D721Med (cell line): ENCODE data around the gene MGAT3.

ENCODE experiments used
- DNase-seq: peaks from one replicate; pipeline ENCODE4 v3.0.0; 2011; ENCODE audit warnings: low spot score; ENCODE audit not compliant: insufficient read length
- FAIRE-seq: peaks from 2 replicates; lab custom pipeline; 2011; peaks lifted over from hg19 to GRCh38; lab: Jason Lieb, UNC
- TF ChIP-seq, protein P1 (sequence below): IDR thresholded peaks from 2 replicates; pipeline ENCODE4 v1.5.1; 2012; ENCODE audit warnings: mild to moderate bottlenecking, control low read depth; ENCODE audit not compliant: insufficient read depth; ENCODE audit errors: missing control alignments

Gene MGAT3

DNA sequence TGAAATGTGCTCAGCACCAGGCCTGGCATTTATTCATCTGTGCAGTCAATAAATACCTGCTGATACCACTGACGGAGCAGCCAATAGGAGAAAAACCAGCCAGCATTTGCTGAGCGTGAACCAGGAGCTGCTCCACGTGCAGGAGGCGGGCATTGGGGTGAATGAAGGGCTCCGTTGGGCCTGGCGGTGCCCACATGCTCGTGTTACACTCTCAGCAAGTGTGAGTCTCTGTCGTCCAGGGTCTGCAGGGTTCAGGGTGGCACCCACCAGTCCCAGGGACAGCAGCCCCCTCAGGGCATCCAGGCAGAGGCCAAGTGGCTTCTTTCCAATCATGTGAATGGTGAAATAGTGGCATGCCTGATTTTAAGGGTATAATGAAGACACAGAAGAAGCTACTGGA is 79.9 kb downstream of the MGAT3 start:
- DNase-seq (no peak), FAIRE-seq (no peak)
- TF ChIP-seq, protein P1, sequence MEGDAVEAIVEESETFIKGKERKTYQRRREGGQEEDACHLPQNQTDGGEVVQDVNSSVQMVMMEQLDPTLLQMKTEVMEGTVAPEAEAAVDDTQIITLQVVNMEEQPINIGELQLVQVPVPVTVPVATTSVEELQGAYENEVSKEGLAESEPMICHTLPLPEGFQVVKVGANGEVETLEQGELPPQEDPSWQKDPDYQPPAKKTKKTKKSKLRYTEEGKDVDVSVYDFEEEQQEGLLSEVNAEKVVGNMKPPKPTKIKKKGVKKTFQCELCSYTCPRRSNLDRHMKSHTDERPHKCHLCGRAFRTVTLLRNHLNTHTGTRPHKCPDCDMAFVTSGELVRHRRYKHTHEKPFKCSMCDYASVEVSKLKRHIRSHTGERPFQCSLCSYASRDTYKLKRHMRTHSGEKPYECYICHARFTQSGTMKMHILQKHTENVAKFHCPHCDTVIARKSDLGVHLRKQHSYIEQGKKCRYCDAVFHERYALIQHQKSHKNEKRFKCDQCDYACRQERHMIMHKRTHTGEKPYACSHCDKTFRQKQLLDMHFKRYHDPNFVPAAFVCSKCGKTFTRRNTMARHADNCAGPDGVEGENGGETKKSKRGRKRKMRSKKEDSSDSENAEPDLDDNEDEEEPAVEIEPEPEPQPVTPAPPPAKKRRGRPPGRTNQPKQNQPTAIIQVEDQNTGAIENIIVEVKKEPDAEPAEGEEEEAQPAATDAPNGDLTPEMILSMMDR = no peak

DNA sequence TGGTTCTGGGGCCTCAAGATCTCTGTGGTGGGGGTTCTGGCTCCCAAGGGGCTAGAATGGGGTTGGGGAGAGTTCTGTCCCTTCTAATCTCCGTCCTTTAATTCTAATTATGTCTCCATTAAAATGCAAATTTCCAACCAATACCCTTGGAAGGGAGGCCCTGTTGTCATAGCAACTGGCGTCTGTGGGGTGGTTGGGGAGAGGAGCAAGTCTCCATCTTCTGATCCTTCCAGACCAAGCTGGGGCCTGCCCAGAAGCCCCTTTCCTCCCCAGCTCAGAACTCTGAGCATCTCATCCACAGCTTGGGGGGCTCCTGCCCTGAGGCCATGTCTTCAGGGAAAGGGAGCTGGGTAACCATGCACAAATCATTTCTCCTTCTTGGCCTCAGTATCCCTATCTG is 81.2 kb downstream of the MGAT3 start:
- FAIRE-seq (no peak), DNase-seq (no peak)
- TF ChIP-seq, protein P1 = no peak
